SK-N-DZ (cell line): Measurements from ENCODE around the gene MLH3. TPM values are rescaled to one million over a fixed set of nuclear protein-coding genes. Genes with fewer than 3 reads are reported as not detected.
A peak's percentile ranks its signal among the peaks of the same experiment; 100 is the strongest.
"Not testable (repeated sequence)": the region's sequence is repeated elsewhere in the genome, so short reads cannot be mapped to it uniquely, and the experiment has no call there.

Source experiments
- DNase-seq: peaks from one replicate; pipeline ENCODE4 v3.0.0-alpha.2; 2015; ENCODE audit warnings: low spot score
- polyA plus RNA-seq, 2 experiments: library from polyadenylated mRNA; depleted of rRNA; stranded (reverse); fragments of >200 nt; gene quantifications; 2 replicates each; pipeline ENCODE4 v1.2.3, GENCODE V29; 2014

MLH3 gene
- polyA plus RNA-seq (2014; cell fraction: cytosol; rRNA removed): 2.4 and 4.0 TPM in 2 replicates
- 4.8 TPM in 2 replicates for polyA plus RNA-seq (2014; cell fraction: nucleus; rRNA removed)

DNA sequence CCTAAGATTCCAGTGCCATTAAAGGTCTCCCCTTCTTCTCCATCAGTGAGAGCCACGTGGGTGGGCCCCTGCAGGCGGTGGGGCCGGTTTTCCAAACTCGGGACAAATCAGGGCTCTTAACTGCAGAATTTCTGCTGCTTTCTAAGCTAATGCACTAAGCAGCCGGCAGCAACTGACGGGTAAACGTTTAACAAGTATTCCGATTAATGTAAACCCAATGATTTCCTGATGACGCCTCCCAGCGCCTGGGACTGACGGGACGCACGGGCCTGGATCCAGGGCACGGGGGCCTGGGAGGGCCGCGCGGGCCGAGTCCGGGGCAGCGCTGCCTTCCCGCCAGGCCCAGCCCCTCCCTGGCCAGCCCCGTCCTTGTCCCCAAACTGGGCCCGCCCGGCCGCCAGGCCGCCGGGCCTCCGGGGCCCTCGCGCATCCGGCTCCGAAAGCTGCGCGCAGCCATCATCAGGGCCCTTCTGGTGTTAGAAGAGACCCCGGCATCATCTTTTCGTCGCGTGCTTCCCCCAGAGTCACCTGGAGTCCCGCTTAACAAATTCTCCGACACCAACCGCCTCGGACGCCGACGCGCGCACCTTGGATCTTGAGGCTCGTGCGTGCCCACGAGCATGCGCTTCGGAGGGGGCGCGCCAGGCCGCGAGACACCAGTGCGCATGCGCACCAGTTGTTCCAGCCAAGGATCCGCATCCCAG lies at the start of gene MLH3:
Gene MLH3, minus strand, starts transcription at position 616 of the 704 bp plus-strand sequence. CDS start 1,812 bp downstream, outside the sequence.
- no peak for DNase-seq

DNA sequence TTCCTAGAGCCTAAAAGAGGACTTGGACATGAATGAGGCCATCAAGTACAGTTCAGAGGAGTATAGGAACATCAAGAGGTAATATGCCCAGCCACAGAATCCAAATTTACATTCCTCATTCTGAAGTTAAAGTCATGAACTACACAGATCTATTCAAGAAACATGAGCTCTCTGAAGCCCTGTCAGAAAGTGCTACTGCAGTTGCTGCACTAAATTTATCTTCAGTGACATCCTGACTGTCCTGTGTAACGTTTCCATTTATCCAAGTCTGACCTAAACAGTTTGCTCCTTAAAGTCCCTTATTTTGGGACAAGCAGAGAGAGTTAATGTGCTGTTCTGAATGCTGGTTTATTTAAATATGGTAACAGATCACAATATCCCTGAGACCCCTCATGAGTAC lies 47.4 kb upstream of the MLH3 start:
- DNase-seq: no peak

DNA sequence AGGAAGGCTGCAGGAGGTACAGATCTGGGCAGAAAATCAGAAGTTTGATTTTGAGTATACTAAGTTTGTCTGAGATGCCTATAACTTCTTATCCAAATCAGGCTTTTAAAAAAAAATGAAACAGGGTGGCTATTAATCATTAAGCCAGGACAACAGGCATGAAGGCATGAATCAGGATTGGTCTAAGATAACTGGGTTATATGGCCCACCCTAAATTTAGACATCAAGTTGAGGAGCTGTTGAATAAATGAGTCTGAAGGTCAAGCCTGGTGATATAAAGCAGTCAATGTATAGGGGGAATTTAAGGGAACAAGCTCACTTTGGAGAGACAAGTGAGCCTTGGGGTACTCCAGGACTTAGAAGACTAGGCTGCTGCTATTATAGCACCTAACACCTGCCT lies 46.9 kb upstream of the MLH3 start:
- DNase-seq: no peak

DNA sequence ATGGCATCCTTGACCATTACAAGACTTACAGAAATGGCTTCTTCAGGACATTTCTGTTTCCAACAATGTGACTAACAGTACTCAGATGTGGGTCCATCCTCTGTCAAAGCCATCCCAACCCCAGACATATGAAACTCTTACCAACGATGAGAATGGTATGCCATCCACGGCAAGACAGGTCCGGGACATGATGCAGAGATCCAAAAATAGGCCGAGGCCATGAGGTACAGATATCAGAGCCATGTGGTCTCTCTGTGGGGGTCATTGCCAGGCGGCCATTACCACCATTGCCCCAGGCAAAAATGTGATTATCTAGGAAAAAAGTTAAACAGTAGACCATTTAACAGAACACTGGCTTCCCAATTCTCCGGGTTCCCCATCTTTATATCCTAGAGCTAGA lies 45.7 kb upstream of the MLH3 start:
- DNase-seq: no peak

DNA sequence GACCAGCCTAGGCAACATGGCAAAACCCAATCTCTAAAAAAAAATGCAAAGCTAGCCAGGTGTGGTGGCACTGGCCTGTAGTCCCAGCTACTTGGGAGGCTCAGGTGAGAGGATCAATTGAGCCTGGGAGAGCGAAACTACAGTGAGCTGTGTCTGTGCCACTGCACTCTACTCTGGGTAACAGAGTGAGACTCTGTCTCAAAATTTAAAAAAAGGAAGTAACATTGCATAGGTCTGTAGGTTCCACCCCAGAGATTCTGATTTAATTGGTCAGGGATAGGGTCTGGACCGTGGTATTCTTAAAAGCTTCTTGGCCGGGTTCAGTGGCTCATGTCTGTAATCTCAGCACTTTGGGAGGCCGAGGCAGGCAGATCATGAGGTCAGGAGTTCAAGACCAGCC lies 44.4 kb upstream of the MLH3 start:
- DNase-seq: no peak

DNA sequence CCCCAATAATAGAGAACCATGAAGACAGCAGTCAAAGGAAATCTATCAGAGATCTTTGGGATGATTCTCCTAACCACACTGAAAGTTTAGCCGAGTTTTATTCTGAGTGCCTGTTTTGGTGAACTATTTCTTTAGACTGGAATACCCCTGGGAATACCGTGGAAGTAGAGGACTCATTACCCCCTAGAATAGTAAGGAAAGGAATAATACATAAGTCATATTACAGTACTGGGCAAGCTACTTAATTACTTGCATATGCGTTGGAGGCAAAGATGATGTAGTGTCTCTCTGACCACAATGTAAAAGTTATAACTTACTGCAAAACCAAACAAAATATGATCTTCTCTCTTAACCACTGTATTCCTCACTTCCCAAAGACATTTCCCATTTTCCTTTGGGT lies 43.6 kb upstream of the MLH3 start:
- DNase-seq: no peak

DNA sequence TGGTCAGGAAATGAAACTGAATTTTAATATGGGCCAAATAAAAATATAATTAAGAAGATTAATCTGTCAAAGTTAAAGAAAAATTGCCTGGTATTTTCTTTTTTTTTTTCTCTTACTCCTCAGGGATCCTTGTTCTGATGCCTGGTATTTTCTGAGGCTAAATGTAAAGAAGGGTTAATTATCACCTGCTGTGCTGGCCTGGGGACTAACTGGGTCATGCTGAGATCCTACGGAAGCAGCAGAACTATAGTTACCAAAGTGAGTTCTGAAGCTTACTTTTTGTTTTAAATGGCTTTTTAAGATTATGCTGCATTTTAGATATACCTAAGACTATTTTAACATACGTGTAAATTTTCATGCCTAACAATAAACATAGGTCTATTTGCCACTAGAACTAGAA lies 41.4 kb upstream of the MLH3 start:
- DNase-seq: no peak

DNA sequence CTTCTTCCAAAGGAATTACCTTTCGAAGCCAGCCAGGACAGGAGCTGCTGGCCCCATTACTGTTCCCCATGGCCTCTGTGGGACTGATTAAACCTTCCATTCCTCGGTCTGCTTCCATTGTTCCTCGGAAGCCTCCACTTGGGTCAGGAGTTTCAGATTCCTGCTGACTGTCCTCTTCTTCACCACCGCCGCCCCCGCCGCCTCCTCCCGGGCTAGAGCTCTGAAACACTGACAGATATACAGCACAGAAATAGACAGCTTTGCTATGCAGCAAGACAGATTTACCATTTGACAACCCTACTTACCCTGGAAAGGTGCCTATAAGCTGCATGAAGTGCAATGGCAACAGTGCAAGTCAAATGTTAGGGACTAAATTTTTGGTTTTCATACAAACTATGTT lies 40.0 kb upstream of the MLH3 start:
- no peak for DNase-seq

DNA sequence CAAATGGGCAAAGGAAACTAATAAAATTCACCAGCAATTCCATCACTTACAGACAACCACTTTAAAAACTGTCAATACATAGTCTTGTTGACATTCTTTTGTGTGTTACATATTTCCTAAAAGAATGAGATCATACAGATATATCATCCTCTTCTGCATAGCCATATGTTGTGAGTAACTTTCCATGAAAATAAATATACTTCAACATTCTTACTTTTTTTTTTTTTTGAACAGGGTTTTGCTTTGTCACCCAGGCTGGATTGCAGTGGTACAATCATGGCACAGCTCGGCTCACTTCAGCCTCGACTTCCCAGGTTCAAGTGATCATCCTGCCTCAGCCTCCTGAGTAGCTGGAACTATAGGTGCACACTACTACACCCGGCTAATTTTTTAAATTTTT lies 39.1 kb upstream of the MLH3 start:
- DNase-seq: no peak

DNA sequence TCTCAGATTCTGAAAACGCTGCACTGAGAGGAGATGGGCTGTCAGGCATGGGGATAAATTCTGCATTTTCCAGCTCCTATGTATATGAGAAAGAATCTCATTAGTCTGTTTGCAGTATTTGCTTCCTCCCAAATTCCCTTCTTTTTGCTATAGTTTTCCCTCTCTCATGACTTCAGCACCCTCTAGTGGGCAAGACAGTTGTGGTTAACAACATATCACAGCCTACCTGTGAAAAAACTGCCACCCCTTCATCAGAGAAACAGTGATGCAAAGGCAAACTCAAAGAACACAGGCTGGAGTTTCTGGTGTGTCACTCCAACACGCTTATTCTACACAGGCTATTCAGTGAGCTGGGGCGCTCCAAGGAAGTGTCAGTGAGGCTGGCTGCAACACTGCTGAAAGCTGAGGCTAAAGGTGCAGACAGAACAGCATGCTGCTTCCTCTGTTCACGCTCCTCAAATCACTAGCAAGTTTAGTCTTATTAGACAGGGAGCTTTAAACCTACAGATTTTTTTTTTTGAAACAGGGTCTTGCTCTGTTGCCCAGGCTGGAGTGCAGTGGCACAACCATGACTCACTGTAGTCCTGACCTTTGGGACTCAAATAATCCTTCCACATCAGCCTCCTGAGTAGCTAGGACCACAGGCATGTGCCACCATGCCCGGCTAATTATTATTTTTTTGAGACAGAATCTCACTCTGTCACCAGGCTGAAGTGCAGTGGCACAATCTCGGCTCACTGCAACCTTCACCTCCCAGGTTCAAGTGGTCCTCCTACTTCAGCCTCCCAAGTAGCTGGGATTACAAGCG lies 37.5 kb upstream of the MLH3 start:
- DNase-seq: peak; percentile 49

DNA sequence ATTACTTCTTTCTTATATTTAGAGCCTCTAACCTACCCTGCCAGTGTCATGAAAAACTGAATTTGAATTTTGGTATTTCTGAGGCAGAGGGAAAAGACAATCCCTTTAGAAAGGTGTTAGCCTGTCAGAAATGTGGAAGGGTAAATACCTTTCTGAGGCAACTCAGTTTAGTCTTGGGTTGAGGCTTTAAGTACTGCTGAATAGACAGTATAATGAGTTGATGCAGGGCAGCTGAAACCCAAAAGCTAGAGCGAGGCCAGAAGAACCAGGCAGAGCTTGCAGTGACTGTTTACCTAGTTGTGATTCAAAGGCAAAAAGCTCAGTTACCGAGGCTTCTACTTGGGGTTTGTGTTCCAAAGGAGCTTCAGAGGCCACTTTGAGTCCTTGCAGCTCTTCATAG lies 36.9 kb upstream of the MLH3 start:
- DNase-seq: no peak

DNA sequence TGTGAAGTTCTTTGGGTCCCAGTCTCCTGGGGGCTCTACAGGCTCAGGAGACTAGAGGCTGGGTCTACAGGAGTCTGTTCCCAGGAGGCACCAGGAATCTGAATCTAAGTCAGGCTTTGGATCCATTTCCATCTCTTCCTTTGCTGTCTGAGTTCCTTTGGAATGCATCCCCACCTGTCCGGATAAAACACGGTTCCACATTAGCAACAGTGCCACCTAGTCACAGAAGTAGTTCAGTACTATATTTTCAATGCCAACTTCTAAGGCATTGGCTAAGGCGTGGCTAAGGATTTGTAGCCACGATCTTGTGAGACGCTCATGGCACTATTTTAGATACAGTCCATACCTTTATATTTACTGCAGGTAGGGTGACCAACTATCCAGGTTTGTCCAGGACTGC lies 33.2 kb upstream of the MLH3 start:
- no peak for DNase-seq

DNA sequence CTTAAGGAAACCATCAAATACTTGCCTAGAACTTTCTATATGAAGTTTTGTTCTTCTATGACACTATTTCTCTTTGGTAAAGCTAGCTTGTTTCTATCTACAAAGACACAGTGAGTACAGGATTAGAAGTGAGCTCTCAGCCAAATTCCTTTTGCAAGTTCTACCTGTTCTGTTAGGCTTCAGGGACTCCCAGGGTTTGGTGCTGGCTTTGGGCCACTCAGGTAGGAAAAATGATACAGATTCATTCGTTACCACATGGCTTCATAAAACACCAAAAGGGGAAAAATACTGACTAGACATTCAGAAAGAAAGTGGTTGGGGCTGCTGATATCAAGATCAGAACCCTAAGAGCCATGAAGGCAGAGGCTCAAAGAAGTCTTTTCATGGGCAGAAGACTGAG lies 32.0 kb upstream of the MLH3 start:
- DNase-seq: no peak

DNA sequence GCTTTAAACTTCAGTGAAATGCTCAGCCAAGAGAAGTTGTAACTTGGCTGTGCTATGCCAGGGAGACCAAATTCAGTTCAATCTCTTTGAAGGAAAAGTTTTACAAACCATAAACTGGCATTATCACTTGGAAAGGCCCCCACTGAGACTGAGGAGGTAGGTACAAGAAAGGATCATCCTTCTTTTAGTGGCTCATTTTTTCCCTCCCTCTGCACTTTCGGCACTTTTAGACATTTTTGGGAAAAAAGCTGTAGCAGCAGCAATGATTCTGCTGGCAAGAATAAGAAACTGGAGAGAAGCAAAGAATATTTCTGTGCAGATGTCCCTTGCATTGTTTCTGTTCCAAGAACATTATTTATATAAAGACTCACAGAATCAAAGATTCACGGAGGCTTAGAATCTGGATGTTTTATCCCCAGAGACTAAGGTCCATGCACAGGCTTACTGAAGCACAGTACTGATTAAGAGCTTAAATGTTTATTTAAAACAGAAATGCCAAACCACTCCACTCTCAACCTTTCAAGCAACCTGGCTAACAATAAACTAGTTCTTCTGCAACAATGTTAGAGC lies 30.5 kb upstream of the MLH3 start:
- DNase-seq: no peak

DNA sequence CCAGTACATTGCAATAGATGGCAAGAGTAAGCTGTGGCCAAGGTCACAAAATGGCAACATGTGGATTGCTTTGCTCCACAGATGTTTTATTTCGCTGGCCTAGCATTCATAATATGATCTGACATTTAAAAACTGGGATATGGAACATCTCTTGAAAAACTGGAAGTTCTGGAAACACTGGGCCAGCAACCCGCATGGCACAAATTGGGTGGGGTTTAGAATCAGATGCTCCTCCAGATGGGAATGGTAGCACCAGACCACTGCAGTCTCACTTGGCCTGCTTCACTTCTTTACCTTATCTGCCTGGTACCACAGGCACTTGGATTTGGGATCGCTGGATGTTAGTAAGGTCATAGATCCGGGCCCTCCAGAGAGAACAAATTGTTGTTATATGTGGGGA lies 28.3 kb upstream of the MLH3 start:
- no peak for DNase-seq

DNA sequence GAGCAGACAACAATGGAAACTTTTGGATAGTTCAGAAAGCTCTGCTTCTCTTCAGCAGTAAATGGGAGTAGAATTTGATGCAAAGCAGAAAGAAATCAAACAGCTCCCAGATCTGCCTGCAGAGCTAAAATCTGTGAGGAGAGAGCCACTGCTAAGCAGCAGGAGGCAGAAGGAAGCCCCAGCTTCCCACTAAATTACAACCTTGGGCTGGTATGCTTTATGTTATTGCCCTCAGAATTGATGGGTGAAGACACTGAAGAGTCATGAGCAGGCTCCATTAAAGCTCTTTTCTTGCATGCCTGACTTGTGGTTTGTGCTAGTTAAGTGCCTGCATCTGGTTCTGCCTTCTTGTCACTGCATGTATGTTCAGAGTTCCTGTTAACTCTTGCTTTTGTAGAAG lies 26.5 kb upstream of the MLH3 start:
- DNase-seq: peak; percentile 52

DNA sequence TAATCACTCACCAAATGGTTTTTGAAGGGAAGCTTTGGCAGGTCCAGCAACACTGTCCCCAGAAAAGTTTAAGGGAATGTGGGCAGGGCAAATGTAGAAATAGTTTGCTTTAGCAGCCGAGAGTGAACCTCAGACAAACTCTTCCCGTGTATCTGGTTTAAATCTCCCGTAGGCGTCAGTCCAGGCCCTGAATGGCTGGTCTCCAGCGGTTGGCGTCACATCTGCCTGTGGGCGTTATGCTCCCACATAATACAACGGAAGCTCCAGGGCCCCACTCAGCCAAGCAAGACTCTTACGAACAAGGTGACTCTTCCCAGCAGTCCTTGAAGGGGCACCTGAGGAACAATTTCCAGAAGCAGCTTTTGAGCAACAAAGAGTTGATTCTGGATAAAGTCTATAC lies 19.1 kb upstream of the MLH3 start:
- no peak for DNase-seq

DNA sequence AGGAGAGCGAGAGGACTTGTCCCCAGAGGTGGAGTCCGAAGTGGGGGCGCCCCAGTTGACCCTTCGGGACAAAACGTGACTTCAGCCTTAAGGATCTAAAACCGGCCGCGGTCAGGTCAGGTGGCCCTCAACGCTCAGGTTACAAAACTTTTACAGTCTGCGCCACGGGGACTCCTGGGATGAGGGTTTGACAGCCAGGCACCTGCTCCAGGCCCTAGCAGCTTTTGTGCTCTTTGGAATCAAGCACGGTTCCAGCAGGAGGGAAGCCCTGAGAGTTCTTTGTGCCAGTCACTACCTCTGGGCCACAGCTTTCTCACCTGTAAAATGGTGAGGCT lies 18.5 kb upstream of the MLH3 start:
- DNase-seq: no peak

DNA sequence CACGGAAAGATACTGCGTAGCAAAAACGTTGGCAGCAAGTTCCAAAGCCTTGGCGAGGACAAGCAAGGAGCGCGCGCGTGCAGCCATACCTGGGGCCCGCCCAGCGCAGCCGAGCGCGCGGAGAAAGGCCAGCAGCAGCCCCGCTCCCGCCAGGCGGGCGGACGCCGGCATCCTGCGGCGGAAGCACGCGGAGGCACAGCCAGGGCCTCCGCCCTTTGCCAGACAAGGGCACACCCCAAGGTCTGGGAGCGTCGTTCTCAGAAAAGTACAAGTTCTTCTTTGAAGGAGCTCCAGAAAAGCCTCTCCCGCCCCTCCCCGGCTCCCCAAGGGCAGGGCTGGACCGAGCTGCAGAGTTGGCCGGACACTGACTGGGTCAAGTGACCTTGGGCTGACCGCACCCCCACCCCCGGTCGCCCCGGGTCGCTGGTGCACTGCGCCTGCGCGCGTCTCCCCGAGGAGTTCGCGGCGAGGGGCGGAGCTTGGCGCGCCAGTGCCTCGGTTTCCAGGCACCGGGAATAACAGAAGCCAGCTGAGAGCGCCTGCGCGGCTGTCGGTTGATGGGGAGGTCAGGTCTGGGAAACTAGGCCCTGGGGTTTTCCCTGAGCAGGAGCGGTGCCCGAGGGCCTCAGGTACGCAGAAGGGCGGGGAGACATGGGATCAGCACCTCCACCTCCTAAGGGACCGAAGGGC lies 18.0 kb upstream of the MLH3 start, which contains the start of gene ZC2HC1C:
Gene ZC2HC1C, plus strand, starts transcription at position 521 of the 690 bp plus-strand sequence. CDS start 933 bp downstream, outside the sequence.
- DNase-seq: peak; percentile 88

DNA sequence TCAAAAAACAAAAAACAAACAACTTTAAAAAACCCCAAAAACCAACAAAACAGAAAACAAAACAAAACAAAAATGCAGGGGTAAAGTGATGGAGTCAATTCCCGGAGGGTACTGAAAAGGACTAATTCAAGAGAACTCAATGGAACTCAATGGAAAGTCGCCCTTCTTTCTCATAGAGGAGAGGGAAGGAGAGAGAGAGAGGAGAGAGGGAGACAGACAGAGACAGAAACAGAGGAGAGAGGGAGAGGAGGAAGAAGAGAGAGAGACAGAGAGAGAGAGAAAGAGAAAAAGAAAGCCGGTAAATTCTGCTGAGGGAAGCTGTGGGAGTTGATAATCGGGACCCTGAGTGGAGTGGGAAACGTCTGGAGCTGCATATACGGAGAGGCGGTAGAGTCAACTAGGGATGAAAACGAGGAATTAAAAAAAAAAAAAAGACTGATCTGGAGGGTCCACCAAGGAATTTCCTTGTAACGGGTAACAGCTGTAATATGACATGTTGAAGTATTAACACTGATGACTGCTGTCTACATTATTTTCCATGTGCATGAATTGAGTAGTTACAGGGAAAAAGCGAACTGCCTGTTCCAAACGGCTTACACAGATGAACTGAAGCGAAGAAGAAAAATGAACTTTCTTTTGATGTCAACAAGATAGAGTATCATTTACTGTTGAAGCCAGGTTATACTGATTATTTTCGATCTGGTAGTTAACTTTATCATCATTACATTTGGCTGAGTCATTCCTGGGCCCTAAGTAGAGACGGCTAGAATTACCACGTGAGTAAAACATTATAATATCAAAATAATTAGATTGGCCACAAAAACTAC lies 17.2 kb upstream of the MLH3 start:
- DNase-seq: no peak

DNA sequence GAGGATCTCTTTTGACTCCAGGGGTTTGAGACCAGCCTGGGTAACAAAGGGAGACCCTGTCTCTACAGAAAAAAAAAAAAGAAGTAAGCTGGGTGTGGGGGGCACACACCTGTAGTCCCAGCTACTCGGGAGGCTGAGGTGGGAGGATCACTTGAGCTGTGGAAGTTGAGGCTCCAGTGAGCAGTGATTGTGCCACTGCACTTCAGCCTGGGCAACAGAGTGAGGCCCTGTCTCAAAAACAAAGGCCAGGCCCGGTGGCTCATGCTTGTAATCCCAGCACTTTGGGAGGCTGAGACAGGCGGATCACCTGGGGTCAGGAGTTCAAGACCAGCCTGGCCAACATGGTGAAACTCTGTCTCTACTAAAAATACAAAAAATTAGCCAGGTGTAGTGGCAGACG lies 16.5 kb upstream of the MLH3 start:
- DNase-seq: not testable (repeated sequence)
